Stimulated activated CD4-positive, alpha-beta T cell treated with anti-CD3 and anti-CD28 coated beads, Interleukin-12 subunit alpha, Interleukin-12 subunit beta, amount 100 ng/mL, for 48 hours (primary cell): ENCODE measurements around the gene ADGRL3.
"Not testable (repeated sequence)": the region's sequence is repeated elsewhere in the genome, so short reads cannot be mapped to it uniquely, and the experiment has no call there.

Experiments used
- DNase-seq, 3 donors: peaks; one replicate each; pipeline ENCODE4 v3.0.0-alpha.2; 2020; ENCODE audit warnings: low read depth in 2 of 3, low spot score in 1 of 3

Gene ADGRL3

GRCh38 chr4:61958591-61958990 lies 758.5 kb downstream of the ADGRL3 start:
- no peak for DNase-seq

GRCh38 chr4:61959087-61959486 lies 759.0 kb downstream of the ADGRL3 start:
- DNase-seq: no peak

DNA sequence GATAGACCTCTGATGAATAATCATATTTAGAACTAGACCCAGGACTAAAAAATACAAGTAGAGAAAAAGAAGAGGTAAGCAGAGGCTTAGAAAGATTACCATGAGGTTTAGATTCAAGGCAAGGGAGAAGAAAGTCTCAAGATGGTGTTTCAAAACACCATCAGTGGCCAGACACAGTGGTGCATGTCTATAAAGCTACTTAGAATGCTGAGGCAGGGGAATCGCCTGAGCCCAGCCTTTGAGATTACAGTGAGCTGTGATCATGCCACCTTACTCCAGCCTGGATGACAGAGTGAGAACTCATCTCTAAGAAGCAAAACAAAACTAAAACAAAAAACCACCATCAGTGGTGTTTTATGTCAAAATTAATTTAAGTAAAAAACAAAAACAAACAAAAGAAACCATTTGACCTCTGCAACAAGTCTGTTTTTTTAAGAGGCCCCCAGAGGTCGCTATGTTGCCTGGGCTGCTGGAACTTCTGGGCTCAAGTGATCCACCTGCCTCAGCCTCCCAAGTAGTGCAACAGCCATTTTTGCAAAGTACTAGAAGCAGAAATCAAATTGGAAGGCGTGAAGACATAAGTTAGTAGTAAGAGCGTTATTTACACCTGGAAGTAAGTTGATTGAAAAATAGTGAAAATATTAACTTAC lies 784.3 kb downstream of the ADGRL3 start:
- DNase-seq: no peak

- DNase-seq: no peak
Observed at GRCh38 chr4:61985426-61985825, 785.3 kb downstream of the ADGRL3 start.

DNA sequence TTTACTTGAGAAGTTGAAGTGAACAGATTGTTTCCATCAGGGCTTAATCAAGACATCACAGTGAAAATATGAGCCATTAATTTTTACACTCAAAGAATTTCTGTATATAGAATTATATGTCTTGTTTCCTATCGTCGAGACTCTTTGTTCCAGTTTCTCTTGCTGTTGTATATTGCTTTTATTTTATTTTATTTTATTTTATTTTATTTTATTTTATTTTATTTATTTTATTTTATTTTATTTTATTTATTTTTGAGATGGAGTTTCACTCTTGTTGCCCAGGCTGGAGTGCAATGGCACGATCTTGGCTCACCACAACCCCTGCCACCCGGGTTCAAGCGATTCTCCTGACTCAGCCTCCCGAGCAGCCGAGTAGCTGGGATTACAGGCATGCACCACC lies 786.8 kb downstream of the ADGRL3 start:
- DNase-seq: not testable (repeated sequence)

GRCh38 chr4:61992351-61992750 lies 792.2 kb downstream of the ADGRL3 start:
- no peak for DNase-seq

- DNase-seq: no peak
Observed at GRCh38 chr4:61994036-61994435, 793.9 kb downstream of the ADGRL3 start.

- DNase-seq: no peak
Observed at GRCh38 chr4:61995717-61996340, 795.7 kb downstream of the ADGRL3 start.

DNA sequence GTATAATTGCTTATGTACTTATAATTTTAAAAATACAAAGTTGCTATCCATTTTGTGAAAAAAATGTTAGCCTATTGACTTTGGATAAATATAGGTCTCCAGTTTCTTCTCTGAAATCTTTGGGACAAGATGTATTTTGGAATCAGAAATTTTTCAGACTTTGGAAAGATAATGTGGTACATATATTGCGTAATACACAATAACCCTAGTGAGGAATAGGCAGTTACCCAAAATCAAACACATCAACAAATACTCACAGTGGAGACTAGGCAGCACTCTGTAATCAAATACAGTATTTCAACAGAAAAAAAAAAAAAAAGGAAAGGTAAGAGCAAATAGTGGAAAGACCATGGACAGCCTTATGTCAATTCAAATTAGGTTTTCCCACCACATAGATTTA lies 796.8 kb downstream of the ADGRL3 start:
- DNase-seq: no peak

GRCh38 chr4:61997831-61998230 lies 797.7 kb downstream of the ADGRL3 start:
- no peak for DNase-seq

GRCh38 chr4:62003695-62004094 lies 803.6 kb downstream of the ADGRL3 start:
- no peak for DNase-seq

- no peak for DNase-seq
Observed at GRCh38 chr4:62004881-62005280, 804.8 kb downstream of the ADGRL3 start.

GRCh38 chr4:62006108-62006507 lies 806.0 kb downstream of the ADGRL3 start:
- no peak for DNase-seq

- no peak for DNase-seq
Observed at GRCh38 chr4:62015043-62015739, 815.1 kb downstream of the ADGRL3 start.

- no peak for DNase-seq
Observed at GRCh38 chr4:62018537-62018936, 818.4 kb downstream of the ADGRL3 start.

DNA sequence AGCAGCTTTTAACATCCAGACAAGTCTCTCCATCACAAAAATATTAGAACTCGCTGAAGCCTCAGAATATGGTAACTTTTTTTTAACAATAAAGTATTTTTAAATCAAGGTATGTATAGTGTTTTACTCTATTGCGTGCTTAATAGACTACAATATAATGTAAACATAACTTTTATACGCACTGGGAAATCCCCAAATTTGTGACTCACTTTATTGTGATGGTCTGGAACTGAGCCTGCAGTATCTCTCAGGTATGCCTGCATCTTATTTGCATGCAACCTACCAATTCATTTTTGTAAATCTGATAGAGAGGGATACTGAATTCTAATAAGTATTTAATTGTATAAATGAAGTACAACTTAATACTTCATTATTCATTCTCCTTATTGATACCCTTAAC lies 823.5 kb downstream of the ADGRL3 start:
- DNase-seq: no peak

GRCh38 chr4:62028745-62029144 lies 828.6 kb downstream of the ADGRL3 start:
- DNase-seq: no peak

- DNase-seq: no peak
Observed at GRCh38 chr4:62030958-62031357, 830.8 kb downstream of the ADGRL3 start.

DNA sequence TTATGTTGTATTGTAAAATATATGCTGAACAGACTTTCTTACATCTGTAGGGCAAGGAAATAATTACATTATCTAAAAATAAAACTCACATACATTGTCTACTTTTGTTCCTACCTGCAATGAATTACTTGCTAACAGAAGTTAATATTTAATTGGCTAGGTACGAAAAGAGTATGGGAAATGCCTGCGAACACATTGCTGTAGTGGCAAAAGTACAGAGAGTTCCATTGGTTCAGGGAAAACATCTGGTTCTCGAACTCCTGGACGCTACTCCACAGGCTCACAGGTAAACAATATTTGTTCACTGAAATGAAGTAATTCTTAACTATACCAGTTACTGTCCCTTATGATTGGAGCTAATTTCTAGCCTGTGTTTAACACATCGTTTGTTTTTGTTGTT lies 837.4 kb downstream of the ADGRL3 start:
- no peak for DNase-seq

DNA sequence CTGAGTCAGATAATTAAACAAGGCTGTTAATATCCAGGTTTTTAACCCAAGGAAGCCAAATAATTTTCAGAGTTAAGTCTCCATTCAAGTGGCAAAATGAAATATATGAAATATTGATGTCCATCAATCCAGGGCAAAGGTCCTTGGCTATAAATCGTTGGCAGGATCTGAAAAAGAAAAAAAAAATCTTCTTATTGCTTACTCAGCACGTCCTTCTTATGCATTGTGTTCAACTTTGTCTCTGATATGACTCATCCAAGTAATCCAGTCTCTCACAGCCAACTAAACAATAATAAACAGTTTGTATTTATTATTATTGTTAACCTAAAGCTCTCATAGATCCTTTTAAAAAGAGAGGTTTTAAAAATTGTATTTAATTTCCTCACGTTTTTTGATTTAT lies 851.2 kb downstream of the ADGRL3 start:
- no peak for DNase-seq

DNA sequence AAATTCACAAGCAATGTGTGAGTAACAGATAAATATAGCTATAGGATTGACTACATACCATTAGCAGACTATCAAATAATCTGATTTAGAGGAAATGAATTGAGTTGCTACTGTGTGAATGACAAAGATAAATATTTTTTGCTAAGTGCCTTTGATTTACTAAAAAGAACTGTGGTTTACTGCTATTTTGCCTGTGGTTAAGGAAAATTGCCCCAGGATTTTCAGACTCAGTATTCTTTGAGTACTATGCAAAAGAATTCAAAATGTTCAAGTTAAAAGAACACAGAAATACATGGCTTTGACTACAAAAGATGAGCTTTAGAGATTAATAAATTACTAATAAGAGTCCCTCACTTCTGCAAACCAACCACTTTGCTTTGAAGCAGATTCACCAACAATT lies 853.8 kb downstream of the ADGRL3 start:
- DNase-seq: no peak

GRCh38 chr4:62057031-62057430 lies 856.9 kb downstream of the ADGRL3 start:
- DNase-seq: no peak

DNA sequence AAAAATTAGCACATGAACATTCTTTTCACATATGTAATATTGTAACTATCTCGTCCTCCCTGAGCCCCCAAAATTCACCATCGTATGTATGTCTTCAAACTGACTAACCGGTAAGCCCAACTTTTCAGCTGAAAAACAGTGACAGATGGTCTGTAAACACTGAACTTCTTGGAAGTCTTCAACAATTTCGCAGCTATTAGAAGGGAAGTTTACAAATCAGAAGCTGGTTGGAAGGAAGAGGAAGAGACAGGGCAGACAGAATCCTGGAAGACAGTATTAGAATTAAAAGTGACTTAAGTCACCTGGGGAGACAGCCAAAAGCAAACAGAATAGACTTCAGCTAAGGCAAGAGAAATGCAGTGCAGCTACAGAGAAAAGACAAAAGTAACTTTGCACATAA lies 858.4 kb downstream of the ADGRL3 start:
- no peak for DNase-seq
